HG02973 (cell line): ENCODE measurements around the gene TTC33.

ENCODE experiments used
- ATAC-seq: cut with Tn5 transposase; IDR thresholded peaks from one replicate; pipeline ENCODE4 v1.9.1; 2021; ENCODE audit warnings: moderate library complexity; ENCODE audit not compliant: unreplicated experiment

Gene TTC33

DNA sequence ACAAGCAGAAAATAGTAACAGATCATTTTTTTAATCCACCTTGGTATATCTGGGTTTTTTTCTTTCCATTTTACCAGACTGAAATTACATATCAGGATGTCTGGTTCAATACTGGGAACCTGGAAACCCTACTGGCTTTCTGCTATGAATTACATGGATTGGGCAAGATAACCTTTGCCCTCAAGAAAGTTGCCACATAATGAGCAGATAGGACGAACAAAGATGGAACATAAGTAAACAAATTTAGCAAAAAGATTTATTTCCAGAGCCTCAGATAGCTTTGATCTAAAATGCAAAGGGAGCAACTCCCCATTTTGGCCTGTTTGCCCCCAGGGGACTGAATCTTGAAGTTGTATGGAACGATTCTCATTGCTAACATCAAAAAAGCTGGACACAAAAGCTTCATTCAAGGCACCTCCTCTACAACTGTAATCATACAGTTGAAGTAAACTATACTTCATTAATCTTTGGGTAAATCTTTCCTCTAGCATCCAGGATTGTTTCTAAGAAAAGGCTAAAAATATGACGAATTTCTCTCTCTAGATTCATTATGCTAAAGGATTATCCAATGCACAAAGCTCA, 207.7 kb downstream of the TTC33 start:
- no peak for ATAC-seq

DNA sequence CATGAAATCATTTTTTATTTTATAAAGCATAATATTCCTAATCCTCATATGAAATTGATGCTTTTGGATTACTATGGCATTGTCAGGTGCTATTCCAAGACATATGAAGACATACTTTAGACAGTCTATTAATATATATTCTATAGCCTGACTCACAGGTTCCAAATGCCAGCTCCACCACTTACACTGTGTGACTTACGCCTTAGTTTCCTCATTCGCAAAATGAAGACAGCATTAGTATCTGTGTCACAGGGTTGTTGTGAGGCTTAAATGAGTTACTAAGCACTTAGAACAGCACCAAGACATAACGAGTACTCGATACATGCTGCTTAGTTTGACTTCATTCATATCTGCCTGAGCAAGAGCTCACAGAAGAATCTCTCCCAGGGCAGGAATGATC, 208.2 kb downstream of the TTC33 start:
- no peak for ATAC-seq

DNA sequence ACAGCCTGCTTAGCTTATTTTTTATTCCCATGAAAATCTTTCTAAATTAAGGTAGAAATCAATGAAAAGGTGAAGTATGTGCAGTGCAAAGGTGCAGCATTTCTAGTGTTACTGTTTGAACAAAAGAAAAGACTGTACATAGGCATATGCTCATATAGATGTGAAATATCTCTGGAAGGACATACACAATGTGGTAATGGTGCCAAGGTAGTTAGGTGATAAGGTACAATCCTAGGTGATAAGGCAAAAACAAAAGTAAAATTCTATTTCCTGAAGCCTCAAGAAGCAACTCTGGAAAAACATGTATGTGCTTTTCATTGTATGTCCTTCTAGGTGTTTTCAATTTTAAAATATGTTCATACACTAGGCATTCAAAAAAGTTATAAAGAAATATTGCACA, 215.5 kb downstream of the TTC33 start:
- ATAC-seq = no peak

DNA sequence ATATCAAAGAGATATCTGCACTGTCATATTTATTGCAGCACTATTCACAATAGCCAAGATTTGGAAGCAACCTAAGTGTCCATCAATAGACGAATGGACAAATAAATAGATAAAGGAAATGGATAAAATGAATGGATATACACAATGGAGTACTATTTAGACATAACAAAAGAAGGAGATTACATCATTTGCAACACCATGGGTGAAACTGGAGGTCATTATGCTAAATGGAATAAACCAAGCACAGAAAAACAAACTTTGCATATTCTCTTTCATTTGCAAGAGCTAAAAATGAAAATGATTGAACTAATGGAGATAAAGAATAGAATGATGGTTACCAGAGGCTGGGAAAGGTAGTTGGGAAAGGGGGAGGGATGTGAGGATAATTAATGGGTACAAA, 231.1 kb downstream of the TTC33 start:
- no peak for ATAC-seq

DNA sequence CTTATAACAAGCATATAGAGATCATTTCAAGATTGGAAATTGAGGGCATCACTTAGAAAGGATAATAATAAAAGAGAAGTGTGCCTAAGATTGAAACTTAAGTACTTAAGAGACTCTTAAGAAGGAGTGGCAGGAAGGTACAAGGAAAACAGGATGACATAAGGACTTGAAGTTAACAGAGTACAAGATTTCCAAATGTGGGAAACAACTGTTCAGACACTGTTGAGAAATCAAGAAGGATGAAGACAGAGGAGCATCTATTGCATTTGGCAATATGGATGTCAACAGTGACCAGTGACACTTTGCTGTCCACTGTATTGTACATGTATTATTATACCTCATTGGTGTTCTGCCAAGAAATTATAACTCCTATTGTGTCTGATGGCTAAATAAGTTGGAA, 233.8 kb downstream of the TTC33 start:
- no peak for ATAC-seq

DNA sequence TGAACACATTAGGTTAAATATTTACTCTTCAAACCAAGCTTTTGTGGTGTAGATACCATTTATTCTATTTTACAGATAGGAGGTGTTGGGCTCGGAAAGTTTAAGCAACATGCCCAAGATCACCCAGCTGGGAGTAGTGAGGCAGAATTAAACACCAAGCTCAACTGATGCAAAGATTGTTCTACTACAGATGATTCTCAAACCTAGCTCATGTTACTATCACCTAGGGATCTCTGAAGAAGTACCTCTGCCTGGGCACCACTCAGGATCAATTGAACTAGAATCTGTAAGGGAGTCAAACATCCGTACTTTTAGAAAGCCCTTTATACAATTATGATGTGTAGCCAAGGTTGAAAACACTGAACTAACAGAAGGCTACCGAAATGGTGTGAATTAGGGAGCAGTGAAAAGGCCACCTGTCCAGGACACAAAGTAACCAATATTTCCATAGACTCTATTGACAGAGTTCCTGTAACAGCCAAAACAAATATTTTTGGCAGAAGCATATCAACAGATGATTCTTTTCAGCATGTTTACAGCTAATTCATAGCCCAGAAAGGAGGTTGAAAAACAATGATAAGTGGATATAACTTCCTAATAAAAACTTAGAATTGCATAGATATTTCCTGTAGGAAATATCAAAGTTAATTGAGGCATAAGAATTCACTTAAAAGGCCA, 234.5 kb downstream of the TTC33 start:
- ATAC-seq = no peak

DNA sequence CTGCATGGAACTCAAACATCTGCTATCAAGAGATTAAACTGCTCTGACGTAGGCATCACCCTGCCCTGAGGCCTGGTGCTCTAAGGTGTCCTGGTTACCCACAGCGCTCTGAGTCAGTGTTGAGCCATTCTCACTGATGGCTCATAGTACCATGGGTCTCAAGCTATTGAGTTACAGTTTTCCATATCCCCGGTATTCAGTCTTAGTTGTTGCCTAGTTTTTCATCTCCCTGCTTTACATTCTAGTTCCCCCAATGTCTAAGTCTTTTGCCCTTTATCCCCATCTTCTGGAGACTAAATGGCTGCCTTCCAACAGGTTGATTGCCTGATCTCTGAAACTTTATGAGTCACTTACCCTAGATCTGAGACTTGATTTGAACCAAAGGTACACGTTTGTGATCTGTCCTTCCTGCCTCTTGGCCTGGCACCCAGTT, 237.3 kb downstream of the TTC33 start:
- no peak for ATAC-seq

DNA sequence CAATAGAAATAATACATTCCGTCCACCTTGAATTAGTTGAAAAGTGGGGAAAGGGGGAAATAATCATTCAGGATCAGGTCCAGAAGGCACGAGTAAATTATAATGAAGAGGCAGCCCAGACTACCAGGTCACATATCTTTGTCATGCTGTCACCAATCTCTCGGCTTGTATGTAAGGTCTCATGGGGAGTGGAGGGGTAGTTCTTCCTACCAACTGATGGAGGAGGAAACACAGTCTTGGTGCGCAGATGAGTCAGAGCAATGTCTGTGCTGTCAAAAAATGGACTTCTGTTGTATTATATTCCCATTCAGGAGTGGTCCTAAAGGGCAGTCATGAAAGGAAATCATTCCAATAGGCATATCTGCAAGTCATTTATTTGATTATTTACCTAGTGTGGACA, 240.3 kb downstream of the TTC33 start:
- ATAC-seq = no peak

DNA sequence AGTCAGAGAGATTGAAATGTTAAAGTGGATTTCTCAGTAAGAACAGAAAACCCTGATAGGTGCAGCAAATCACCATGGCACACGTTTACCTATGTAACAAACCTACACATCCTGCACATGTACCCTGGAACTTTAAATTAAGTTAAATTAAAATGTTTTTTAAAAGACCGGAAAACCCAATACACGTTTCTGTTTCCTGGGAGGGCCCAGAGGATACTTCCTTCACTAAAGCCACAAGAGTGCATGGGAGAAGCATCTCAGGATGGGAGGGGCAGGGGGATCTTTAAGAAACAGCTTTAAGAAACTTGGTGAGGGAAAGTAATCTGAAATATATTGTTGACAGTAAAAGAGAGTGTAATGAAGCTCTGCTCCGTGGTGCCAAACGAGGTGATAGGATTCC, 240.8 kb downstream of the TTC33 start:
- ATAC-seq = no peak

DNA sequence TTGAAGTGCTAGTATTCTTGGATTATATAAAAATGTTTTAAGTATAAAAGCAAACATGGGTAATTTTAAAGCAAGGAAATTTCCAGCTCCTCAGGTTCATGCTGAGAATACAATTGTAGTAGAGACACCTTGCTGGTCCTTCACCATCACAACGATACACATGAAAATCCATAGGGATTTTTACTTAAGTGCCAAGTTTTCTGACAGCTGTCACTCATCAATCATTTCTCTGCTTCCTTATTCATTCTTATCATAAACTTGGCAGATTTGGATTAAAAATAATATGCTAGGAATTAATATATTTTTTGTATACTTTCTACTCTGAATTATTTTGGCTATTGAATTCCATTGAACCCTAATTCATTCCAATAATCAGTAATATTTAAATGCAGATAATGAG, 244.0 kb downstream of the TTC33 start:
- ATAC-seq = no peak

DNA sequence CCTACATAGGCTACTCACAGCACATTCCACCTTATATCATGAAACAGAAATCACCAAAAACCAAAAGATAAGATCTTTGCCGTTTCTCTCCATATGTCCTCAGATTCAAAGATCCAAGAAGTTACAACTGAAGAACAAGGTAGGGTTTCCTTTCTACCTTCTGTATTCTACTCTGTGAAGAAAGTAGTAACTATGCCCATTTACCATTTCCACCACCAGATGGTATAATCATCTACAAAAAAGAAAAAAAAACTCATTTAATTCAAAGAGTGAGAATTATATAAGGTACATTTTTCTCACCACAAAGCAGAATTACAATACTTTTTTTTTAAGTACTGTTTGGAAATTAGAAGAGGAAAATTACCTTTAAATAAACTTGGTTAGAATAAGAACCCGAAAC, 248.7 kb downstream of the TTC33 start:
- no peak for ATAC-seq

DNA sequence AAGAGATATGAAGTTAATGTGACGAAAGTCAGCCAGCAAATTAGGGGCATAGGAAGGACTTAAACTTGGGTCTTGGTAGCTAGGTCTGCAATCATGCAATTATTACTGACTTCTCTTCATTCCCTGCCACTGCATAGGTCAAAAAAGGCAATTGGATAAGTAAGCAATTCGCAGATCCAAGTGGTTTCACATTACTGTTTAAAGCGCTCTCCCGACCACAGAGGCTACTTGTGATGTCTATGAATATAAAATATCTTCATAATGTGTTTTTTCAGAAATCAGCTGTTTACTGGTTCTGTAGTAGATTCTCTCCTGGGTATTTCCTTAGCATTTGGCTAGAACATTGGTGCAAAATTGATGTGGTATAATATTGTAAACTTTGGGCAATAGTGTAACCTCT, 250.7 kb downstream of the TTC33 start:
- ATAC-seq = no peak

DNA sequence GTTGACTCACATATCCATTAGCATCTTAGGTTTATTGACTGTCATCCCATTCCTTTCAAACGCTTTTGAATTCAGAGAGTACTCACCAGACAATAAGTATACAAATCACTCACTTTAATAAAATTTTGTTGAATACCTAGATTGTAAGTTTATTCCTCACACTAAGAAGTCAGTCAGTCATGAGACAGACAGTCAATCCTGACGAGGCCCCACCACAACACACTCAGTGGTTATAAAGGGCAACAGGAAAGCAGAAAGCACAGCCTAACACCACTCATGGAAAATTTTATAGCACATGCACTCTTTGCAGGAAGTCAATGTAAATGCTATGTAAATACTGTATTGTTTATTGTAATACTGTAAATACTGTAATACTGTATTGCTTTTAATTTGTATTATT, 252.3 kb downstream of the TTC33 start:
- ATAC-seq = no peak

DNA sequence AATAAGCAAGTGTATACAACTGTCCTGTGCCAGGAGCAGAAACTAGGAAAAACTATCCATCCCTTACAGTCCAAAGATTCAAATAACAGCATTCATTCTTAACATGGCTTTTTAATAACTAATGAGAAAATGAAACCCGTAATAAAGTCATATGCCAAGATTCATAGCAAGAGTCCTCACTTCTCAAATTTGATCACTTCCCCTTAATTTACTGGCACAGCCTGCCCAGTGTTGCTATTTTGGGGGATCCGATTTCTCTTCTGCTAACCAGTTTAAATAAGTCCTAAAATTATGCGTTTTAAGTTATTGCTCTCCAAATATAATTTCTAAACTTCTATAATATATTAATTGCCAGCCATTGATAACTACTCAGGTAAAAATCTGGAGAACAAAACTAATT, 253.0 kb downstream of the TTC33 start:
- peak; percentile 81 for ATAC-seq

DNA sequence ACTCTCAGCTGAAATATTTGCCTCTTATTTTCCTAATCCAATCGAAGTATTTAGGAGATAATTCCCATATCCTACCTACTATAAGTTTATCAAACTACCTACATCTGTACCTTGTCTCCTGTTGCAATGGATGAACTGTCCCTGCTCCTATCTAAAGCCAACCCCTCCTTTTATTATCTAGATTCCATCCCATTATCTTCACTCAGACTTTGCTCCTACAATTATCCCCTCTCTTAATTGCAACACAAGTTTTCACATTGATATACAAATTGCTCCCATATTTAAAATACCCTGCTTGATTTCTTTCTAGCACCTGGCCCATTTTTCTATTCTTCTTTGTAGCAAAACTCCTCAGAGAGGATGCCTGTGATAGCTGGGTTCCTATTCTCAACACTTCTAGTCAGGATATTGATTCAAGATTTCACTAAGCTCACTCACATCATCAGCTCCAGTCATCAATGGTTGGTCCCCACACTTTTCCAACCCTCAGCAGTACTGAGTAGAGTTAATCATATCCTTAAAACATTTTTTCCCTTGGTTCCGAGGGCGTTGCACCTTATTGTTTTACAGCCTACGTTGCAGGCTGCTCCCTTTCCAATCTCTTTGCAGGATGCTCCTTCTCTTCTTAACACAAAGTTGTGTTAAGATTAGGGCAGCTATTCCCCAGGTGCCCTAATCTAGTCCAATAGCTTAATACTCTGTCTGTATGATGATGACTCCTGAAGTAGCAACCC, 253.9 kb downstream of the TTC33 start:
- no peak for ATAC-seq

DNA sequence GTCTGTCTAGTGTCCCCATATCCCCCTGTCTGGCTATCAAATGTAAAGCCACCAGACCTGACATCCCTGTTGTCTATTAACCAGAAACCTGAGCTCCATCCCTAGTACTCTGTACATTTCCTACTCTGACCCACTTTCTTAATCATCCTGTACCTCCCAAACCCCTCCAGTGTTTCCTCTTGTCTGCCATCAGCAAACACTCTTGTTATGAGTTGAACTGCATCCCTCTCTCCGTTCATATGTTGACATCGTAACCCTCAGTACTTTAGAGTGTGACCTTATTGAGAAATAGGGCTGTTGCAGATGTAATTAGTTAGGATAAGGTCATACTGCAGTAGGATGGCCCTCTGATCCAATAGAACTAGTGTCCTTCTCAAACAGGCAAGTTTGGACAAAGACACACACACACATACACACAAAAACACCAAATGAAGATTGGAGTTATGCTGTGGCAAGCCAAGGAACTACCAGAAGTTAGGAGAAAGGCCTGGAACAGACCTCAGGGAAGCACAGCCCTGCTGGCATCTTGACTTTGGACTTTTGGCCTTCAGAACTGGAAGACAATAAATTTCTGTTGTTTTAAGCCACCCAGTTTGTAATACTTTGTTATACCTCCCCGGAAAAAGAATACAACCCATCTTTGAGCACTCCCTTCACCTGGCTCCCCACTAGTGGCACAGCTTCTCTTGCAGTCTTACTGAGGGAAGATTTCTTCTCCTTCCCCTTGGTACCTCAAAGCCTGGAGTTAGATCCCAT, 256.1 kb downstream of the TTC33 start:
- ATAC-seq = no peak

DNA sequence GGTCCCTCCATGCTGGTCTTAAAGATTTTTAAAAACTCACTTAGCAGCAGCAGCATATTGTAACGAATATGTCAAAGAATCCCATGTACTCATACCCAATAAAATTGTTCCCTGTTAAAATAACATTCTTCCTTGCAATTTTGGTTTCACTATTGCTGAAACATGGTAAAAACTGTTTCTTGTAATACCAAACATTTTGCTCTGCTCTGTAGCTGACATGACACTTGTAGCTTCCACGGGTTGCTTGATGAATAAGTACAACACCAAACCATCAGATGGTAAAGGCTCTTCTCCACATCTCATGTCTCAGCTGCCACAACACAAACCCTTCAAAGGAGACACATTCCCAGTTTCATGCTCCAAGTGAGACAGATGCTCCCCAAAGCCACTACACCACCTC, 256.8 kb downstream of the TTC33 start:
- ATAC-seq = no peak

DNA sequence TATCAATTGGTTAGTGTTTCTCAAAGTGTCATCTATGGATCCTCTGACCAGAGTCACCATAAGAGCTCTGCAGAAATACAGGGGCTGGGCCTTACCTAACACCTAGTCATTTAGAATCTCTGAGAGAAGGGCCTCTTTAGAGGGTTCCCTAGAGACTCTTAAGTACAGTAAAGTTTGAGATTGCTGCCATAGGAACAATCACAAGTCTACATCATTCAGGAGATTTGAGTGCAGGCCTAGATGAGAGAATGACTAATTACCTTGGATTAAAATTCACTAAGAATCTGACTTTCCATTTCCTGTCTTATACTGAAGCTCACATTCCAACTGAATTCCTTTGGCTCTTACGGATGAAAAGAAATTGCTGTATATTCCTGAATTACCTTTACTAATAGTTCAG, 258.2 kb downstream of the TTC33 start:
- ATAC-seq = no peak

DNA sequence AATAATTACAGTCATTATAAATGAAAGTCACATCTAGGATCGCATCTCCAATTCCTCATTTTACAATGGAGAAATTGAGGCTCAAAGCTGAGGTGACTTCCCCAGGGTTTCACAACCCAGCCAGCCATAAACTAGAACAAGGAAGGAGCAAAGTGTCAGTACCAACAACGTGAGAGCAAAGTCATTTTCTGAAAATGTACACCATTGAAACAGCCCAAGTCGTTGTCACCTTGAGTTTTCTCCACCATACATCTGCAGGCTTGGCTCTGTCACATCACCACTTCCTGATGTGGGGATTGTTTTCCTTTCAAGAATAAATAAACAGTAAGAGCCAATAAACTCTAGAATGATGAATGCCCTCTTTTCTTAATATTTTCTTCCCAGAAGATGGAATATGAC, 260.5 kb downstream of the TTC33 start:
- ATAC-seq = no peak

DNA sequence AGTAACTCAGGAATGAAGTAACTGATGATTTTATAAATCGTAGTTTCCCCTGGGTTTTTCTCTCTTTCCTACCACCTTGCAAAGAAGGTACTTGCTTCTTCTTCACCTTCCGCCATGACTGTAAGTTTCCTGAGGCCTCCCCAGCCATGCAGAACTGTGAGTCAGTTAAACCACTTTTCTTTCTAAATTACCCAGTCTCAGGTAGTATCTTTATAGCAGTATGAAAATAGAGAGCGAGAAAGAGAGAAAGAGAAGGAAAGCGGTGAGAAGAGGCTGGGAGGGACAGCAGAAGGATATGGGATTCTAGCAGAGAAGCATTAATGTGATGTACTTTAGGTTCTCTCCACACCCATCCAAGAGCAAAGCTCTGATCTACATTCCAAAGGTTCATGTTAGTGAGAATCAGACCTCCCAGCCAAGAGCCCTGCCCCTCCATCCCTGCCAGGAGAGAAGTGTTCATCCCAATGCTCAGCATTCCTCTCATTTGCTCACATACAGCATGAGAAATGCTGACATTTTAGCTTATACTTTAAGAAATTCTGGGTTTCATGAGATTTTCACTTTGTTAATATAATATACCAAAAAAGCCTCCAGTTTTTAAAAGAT, 261.0 kb downstream of the TTC33 start:
- no peak for ATAC-seq

DNA sequence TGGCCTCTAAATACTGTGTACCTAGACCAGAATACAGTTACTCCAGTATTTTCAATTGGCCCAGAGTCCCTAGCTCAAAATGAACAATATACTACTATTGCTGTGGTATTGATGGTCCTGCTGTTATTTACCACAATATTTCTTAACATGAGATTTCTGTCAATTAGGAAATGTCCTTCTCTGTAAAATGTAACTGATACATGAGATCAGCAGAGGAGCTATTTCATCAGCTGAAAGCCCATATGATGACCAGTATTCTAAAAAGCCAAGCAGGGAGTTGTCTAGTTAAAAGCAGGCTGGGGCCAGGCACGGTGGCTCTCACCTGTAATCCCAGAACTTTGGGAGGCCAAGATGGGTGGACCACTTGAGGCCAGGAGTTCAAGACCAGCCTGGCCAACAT, 263.7 kb downstream of the TTC33 start:
- no peak for ATAC-seq
